Panc1 (cell line): Measurements from ENCODE around the gene POLR1E. TPM values are rescaled to one million over a fixed set of nuclear protein-coding genes. Genes with fewer than 3 reads are reported as not detected.

Source experiments
- ATAC-seq: fragments of 200-7000 bp; cut with Tn5 transposase; 2 replicates; pipeline ENCODE4 v1.9.1; 2020; ENCODE audit warnings: mild to moderate bottlenecking, moderate library complexity
- BruUV-seq: library from RNA; stranded (reverse); fragments of 400-500 nt; replicated peaks from 2 replicates; lab custom pipeline; 2021; lab: Mats Ljungman, UMichigan
- CTCF ChIA-PET: fragments of 300-600 bp; sonication (Branson Sonifier 250); formaldehyde crosslinking; loops from one replicate; lab custom pipeline; 2022; ENCODE audit warnings: antibody characterized with exemption; lab: Charles Lee
- POLR2A ChIA-PET: fragments of 300-600 bp; sonication (Branson Sonifier 250); formaldehyde crosslinking; loops from one replicate; lab custom pipeline; 2022; ENCODE audit warnings: antibody characterized with exemption; lab: Charles Lee
- DNase-seq: peaks from one replicate; pipeline ENCODE4 v3.0.0-alpha.2; 2010; ENCODE audit warnings: low read depth, low spot score
- H3K27ac ChIP-seq: 2 replicates; pipeline ENCODE4 v1.5.1; 2011; ENCODE audit warnings: mild to moderate bottlenecking, low read length, inconsistent platforms
- H3K27me3 ChIP-seq: fragments of 200-500 bp; sonication (Bioruptor generic); 2 replicates; pipeline ENCODE4 v1.6.0; 2014; ENCODE audit warnings: low read length, inconsistent platforms; ENCODE audit not compliant: control insufficient read depth, insufficient read depth
- H3K36me3 ChIP-seq: fragments of 200-500 bp; sonication (Bioruptor generic); 2 replicates; pipeline ENCODE4 v1.5.1; 2014; ENCODE audit warnings: inconsistent platforms, mild to moderate bottlenecking, low read length, moderate library complexity; ENCODE audit not compliant: control insufficient read depth, insufficient read depth
- H3K4me1 ChIP-seq: 2 replicates; pipeline ENCODE4 v1.5.1; 2011; ENCODE audit warnings: inconsistent platforms, mild to moderate bottlenecking, low read length, moderate library complexity; ENCODE audit not compliant: control insufficient read depth, insufficient read depth
- H3K4me3 ChIP-seq, 2 experiments: 2 replicates each; pipeline ENCODE4 v1.5.1; 2011 to 2012; ENCODE audit warnings: low read depth in 2 of 2, low read length in 2 of 2, mild to moderate bottlenecking in 2 of 2, inconsistent platforms in 1 of 2, moderate library complexity in 1 of 2
- H3K9me3 ChIP-seq: fragments of 200-500 bp; sonication (Bioruptor generic); 2 replicates; pipeline ENCODE4 v1.5.1; 2014; ENCODE audit warnings: low read depth, mild to moderate bottlenecking, inconsistent platforms, low read length, moderate library complexity; ENCODE audit not compliant: control insufficient read depth, insufficient read depth
- POLR2AphosphoS5 ChIP-seq: IDR thresholded peaks from 2 replicates; pipeline ENCODE4 v1.6.1; 2012; ENCODE audit warnings: mild to moderate bottlenecking, low read depth, low read length, moderate library complexity
- SIN3A ChIP-seq: IDR thresholded peaks from 2 replicates; pipeline ENCODE4 v1.6.1; 2012; ENCODE audit warnings: low read depth, mild to moderate bottlenecking, low read length, moderate library complexity, borderline replicate concordance; ENCODE audit not compliant: insufficient read depth
- TCF7L2 ChIP-seq: IDR thresholded peaks from 2 replicates; pipeline ENCODE4 v1.6.1; 2011; ENCODE audit warnings: mild to moderate bottlenecking, low read depth, low read length, inconsistent platforms
- in situ Hi-C: cut with HindIII; loops from 2 replicates; pipeline ENCODE4 v1.10.0; 2016; ENCODE audit warnings: low sequenced_read_pairs, low pct_unique_long_range_greater_than_20kb
- intact Hi-C: fragments of 100-400 bp; cut with micrococcal nuclease; formaldehyde crosslinking; loops from one replicate; pipeline ENCODE4 v1.10.0; 2022; ENCODE audit not compliant: unreplicated experiment
- total RNA-seq: library from RNA; stranded (reverse); gene quantifications from one replicate; pipeline ENCODE4 v1.2.1, GENCODE V29; 2021; ENCODE audit not compliant: unreplicated experiment
- TF ChIP-seq, protein P1 (sequence below): fragments of 450-650 bp; IDR thresholded peaks from 2 replicates; pipeline ENCODE4 v1.5.1; 2017; ENCODE audit warnings: mild to moderate bottlenecking
- TF ChIP-seq, protein P2 (sequence below), 2 experiments: IDR thresholded peaks; 2 replicates each; pipeline ENCODE4 v1.6.1; 2011 to 2012; ENCODE audit warnings: low read depth in 2 of 2, control low read depth in 1 of 2, low read length in 1 of 2, mild to moderate bottlenecking in 1 of 2, moderate library complexity in 1 of 2; ENCODE audit not compliant: insufficient read depth in 1 of 2

Gene POLR1E
- total RNA-seq, 1 experiment from 2014 or later = 93.8 TPM

DNA sequence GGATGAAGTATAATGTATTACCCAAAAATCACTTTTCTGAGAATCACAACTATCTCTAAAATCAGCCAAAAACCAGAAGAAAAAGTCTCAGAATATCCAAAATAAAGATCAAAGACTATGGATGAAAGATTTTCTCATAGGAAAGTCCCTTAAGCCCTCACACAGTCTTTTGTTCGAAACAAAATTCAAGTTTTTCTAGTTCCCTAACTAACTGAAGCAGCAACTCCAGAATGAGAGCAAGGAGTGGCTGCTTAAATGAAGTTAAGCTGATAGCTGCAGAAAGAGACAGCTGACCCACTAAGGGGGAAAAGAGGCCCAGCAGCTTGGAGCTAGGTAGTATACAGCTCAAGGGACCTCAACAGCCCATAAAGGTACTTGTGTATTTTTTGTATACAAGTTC, 28.9 kb upstream of the POLR1E start:
- H3K36me3 ChIP-seq = peaks cover 2% of the 10 kb centered on the region; the same call in 1 of the 2 replicates
- intact Hi-C loops (no loop called here), in situ Hi-C loops (no loop called here)
- no peak overlapping the region for H3K27ac ChIP-seq
- no peaks in the 10 kb centered on the region for H3K27me3 ChIP-seq
- H3K4me3 ChIP-seq = no peak overlapping the region
- CTCF ChIA-PET = no interaction called here
- no peak for TF ChIP-seq SIN3A
- TF ChIP-seq, protein P1, sequence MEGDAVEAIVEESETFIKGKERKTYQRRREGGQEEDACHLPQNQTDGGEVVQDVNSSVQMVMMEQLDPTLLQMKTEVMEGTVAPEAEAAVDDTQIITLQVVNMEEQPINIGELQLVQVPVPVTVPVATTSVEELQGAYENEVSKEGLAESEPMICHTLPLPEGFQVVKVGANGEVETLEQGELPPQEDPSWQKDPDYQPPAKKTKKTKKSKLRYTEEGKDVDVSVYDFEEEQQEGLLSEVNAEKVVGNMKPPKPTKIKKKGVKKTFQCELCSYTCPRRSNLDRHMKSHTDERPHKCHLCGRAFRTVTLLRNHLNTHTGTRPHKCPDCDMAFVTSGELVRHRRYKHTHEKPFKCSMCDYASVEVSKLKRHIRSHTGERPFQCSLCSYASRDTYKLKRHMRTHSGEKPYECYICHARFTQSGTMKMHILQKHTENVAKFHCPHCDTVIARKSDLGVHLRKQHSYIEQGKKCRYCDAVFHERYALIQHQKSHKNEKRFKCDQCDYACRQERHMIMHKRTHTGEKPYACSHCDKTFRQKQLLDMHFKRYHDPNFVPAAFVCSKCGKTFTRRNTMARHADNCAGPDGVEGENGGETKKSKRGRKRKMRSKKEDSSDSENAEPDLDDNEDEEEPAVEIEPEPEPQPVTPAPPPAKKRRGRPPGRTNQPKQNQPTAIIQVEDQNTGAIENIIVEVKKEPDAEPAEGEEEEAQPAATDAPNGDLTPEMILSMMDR = no peak
- TF ChIP-seq, protein P2, sequence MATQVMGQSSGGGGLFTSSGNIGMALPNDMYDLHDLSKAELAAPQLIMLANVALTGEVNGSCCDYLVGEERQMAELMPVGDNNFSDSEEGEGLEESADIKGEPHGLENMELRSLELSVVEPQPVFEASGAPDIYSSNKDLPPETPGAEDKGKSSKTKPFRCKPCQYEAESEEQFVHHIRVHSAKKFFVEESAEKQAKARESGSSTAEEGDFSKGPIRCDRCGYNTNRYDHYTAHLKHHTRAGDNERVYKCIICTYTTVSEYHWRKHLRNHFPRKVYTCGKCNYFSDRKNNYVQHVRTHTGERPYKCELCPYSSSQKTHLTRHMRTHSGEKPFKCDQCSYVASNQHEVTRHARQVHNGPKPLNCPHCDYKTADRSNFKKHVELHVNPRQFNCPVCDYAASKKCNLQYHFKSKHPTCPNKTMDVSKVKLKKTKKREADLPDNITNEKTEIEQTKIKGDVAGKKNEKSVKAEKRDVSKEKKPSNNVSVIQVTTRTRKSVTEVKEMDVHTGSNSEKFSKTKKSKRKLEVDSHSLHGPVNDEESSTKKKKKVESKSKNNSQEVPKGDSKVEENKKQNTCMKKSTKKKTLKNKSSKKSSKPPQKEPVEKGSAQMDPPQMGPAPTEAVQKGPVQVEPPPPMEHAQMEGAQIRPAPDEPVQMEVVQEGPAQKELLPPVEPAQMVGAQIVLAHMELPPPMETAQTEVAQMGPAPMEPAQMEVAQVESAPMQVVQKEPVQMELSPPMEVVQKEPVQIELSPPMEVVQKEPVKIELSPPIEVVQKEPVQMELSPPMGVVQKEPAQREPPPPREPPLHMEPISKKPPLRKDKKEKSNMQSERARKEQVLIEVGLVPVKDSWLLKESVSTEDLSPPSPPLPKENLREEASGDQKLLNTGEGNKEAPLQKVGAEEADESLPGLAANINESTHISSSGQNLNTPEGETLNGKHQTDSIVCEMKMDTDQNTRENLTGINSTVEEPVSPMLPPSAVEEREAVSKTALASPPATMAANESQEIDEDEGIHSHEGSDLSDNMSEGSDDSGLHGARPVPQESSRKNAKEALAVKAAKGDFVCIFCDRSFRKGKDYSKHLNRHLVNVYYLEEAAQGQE (IDR thresholded peaks at IDR 0.05; ENCODE audit: insufficient read depth in 1 of 2, low read depth in 2 of 2, low read length in 1 of 2) = no peak
- no peak for TF ChIP-seq POLR2AphosphoS5
- TF ChIP-seq TCF7L2 = no peak
- no peaks in the 10 kb centered on the region for H3K9me3 ChIP-seq
- ATAC-seq = no peak
- BruUV-seq = no TSS peak
- no peak for DNase-seq
- POLR2A ChIA-PET = interaction anchor here (0.6 to 1.0 kb wide), 2 partner anchors 8 to 57 kb away, joined by 3 to 7 read pairs; partner anchors contain the start of gene ZBTB5
- peaks cover 41% of the 10 kb centered on the region for H3K4me1 ChIP-seq

DNA sequence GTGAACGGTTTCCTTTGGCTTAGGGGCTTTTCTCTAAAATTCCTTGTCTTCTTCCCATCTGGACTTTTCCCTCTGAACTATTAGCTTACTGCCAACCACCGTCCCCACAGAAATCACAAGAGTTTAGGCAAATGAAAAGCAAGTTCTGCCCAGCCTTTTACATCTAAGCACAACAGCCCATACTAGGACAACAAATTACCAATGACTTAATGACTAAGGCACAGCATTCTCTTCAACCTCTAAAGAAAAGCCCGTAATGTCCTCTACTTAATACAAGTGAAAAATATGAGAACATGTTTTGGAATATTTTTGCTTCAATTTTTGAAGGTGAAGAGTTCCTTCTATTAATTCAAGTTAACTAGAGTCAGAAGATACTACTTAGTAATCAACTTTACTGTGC, 21.7 kb upstream of the POLR1E start:
- Histone ChIP-seq H3K4me1 (peaks cover 15% of the 10 kb centered on the region), H3K4me3 (peak overlapping the region; percentile 80 to 81), H3K27me3 (no peaks in the 10 kb centered on the region), H3K36me3 (no peaks in the 10 kb centered on the region; the same call in none of the 2 replicates), H3K27ac (peak overlapping the region; percentile 98), H3K9me3 (no peaks in the 10 kb centered on the region)
- POLR2A ChIA-PET = interaction anchor here (0.7 to 1.9 kb wide), 2 partner anchors 39 to 430 kb away, joined by 3 to 8 read pairs; partner anchors contain the start of gene PAX5
- DNase-seq = no peak
- in situ Hi-C loops = no loop called here
- intact Hi-C loops = no loop called here
- BruUV-seq = TSS peak; percentile 76
- no peak for ATAC-seq
- TF ChIP-seq, protein P1 = no peak
- TF ChIP-seq, protein P2 (IDR thresholded peaks at IDR 0.05; ENCODE audit: insufficient read depth in 1 of 2, low read depth in 2 of 2, low read length in 1 of 2) = no peak
- CTCF ChIA-PET = interaction anchor here (1.0 kb wide), 1 partner anchor 49 kb away, joined by 3 read pairs; no protein-coding TSS in a partner anchor
